A549 (cell line): ENCODE results near the gene TSPEAR. TPM values are rescaled to one million over a fixed set of nuclear protein-coding genes. Genes with fewer than 3 reads are reported as not detected.

ENCODE experiments used
- HOXB5 ChIP-seq: fragments of 250-450 bp; sonication (Bioruptor Pico); IDR thresholded peaks from 2 replicates; pipeline ENCODE4 v1.5.0; 2020; ENCODE audit warnings: mild to moderate bottlenecking, moderate library complexity
- MAZ ChIP-seq: fragments of 150-350 bp; IDR thresholded peaks from 2 replicates; pipeline ENCODE4 v1.6.1; 2014; ENCODE audit warnings: antibody characterized with exemption, low read depth, low read length, borderline replicate concordance
- polyA plus RNA-seq, 4 experiments: library from polyadenylated mRNA; depleted of rRNA in 3 of 4; stranded (reverse); fragments of >200 nt; fragmentation: RNase III in 1 of 4; extraction: RNeasy Plus Mini Kit Qiagen cat#74134 plus additional on column Dnase treatment in 1 of 4; gene quantifications; 2 replicates in 3 of 4; 3 replicates in 1 of 4; pipeline ENCODE4 v1.2.3, GENCODE V29; 2011 to 2017
- small RNA-seq, 6 experiments: library from RNA; depleted of rRNA; stranded (forward); fragments of <200 nt; gene quantifications; one replicate each; pipeline ENCODE3, GENCODE V24; 2012

The TSPEAR gene
- polyA plus RNA-seq, 2 of the 4 experiments (the other 2 are of a cell fraction) = not detected

DNA sequence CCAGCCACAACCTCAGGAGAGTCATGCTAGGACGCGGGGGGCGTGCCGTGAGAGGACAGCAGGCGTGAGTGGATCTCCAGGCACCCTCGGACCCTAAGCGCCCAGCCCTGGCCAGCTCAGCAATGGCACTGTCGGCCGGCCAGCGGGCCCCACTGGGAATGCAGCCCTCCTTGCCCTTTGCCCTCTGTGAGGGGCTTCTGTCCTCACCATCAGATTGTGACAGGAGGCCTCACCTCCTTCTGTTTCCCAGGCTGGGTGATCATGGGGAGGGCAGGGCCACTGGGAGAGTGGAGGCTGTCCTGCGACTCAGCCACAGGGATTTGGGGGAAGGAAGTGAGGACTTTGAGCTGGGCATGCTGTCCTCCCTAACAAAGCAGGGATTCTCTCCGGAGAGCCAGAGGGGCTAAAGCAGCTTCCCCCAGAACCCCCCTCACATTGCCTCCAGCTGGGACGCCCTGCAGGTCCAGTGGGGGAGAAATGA is 262.7 kb downstream of the TSPEAR start (continued):
- TF ChIP-seq HOXB5 (CRISPR knock-in tag) = no peak
- TF ChIP-seq MAZ = no peak

Small RNA genes within 50 kb of the gene (small RNA-seq; reads per million reads assigned to genes)
- gene KRTAP12-6P = 0 reads per million in 6 experiments

Other genes with a start within 250 kb of the TSPEAR start
- gene KRTAP10-1, start 171.4 kb downstream of the TSPEAR start, polyA plus RNA-seq (2011; rRNA removed) = not detected in 2 replicates
- gene KRTAP10-1, start 171.4 kb downstream of the TSPEAR start, polyA plus RNA-seq (2017; fragmentation: RNase III; extraction: RNeasy Plus Mini Kit Qiagen cat#74134 plus additional on column Dnase treatment) = not detected in 3 replicates
- gene KRTAP10-2, start 160.1 kb downstream of the TSPEAR start, polyA plus RNA-seq (2011; rRNA removed) = not detected in 2 replicates
- not detected in 3 replicates for gene KRTAP10-2, start 160.1 kb downstream of the TSPEAR start, polyA plus RNA-seq (2017; fragmentation: RNase III; extraction: RNeasy Plus Mini Kit Qiagen cat#74134 plus additional on column Dnase treatment)
- gene KRTAP10-3, start 152.8 kb downstream of the TSPEAR start, polyA plus RNA-seq (2011; rRNA removed) = not detected in 2 replicates
- gene KRTAP10-3, start 152.8 kb downstream of the TSPEAR start, polyA plus RNA-seq (2017; fragmentation: RNase III; extraction: RNeasy Plus Mini Kit Qiagen cat#74134 plus additional on column Dnase treatment) = not detected in 3 replicates
- gene KRTAP10-4, start 137.8 kb downstream of the TSPEAR start, polyA plus RNA-seq (2011; rRNA removed) = not detected in 2 replicates
- not detected in 3 replicates for gene KRTAP10-4, start 137.8 kb downstream of the TSPEAR start, polyA plus RNA-seq (2017; fragmentation: RNase III; extraction: RNeasy Plus Mini Kit Qiagen cat#74134 plus additional on column Dnase treatment)
- gene KRTAP10-5, start 131.0 kb downstream of the TSPEAR start, polyA plus RNA-seq (2011; rRNA removed) = not detected in 2 replicates
- gene KRTAP10-5, start 131.0 kb downstream of the TSPEAR start, polyA plus RNA-seq (2017; fragmentation: RNase III; extraction: RNeasy Plus Mini Kit Qiagen cat#74134 plus additional on column Dnase treatment) = not detected in 3 replicates
- not detected in 2 replicates for gene KRTAP10-6, start 119.1 kb downstream of the TSPEAR start, polyA plus RNA-seq (2011; rRNA removed)
- gene KRTAP10-6, start 119.1 kb downstream of the TSPEAR start, polyA plus RNA-seq (2017; fragmentation: RNase III; extraction: RNeasy Plus Mini Kit Qiagen cat#74134 plus additional on column Dnase treatment) = not detected in 3 replicates
- not detected in 2 replicates for gene KRTAP10-7, start 111.0 kb downstream of the TSPEAR start, polyA plus RNA-seq (2011; rRNA removed)
- not detected in 3 replicates for gene KRTAP10-7, start 111.0 kb downstream of the TSPEAR start, polyA plus RNA-seq (2017; fragmentation: RNase III; extraction: RNeasy Plus Mini Kit Qiagen cat#74134 plus additional on column Dnase treatment)
- not detected in 2 replicates for gene KRTAP10-8, start 99.5 kb downstream of the TSPEAR start, polyA plus RNA-seq (2011; rRNA removed)
- gene KRTAP10-8, start 99.5 kb downstream of the TSPEAR start, polyA plus RNA-seq (2017; fragmentation: RNase III; extraction: RNeasy Plus Mini Kit Qiagen cat#74134 plus additional on column Dnase treatment) = not detected in 3 replicates
- gene KRTAP10-9, start 84.5 kb downstream of the TSPEAR start, polyA plus RNA-seq (2011; rRNA removed) = not detected in 2 replicates
- not detected in 3 replicates for gene KRTAP10-9, start 84.5 kb downstream of the TSPEAR start, polyA plus RNA-seq (2017; fragmentation: RNase III; extraction: RNeasy Plus Mini Kit Qiagen cat#74134 plus additional on column Dnase treatment)
- gene KRTAP10-10, start 74.2 kb downstream of the TSPEAR start, polyA plus RNA-seq (2011; rRNA removed) = not detected in 2 replicates
- not detected in 3 replicates for gene KRTAP10-10, start 74.2 kb downstream of the TSPEAR start, polyA plus RNA-seq (2017; fragmentation: RNase III; extraction: RNeasy Plus Mini Kit Qiagen cat#74134 plus additional on column Dnase treatment)
- not detected in 2 replicates for gene KRTAP10-11, start 65.2 kb downstream of the TSPEAR start, polyA plus RNA-seq (2011; rRNA removed)
- not detected in 3 replicates for gene KRTAP10-11, start 65.2 kb downstream of the TSPEAR start, polyA plus RNA-seq (2017; fragmentation: RNase III; extraction: RNeasy Plus Mini Kit Qiagen cat#74134 plus additional on column Dnase treatment)
- gene KRTAP12-4, start 56.9 kb downstream of the TSPEAR start, polyA plus RNA-seq (2011; rRNA removed) = not detected in 2 replicates
- gene KRTAP12-4, start 56.9 kb downstream of the TSPEAR start, polyA plus RNA-seq (2017; fragmentation: RNase III; extraction: RNeasy Plus Mini Kit Qiagen cat#74134 plus additional on column Dnase treatment) = not detected in 3 replicates
- not detected in 2 replicates for gene KRTAP12-3, start 53.6 kb downstream of the TSPEAR start, polyA plus RNA-seq (2011; rRNA removed)
- gene KRTAP12-3, start 53.6 kb downstream of the TSPEAR start, polyA plus RNA-seq (2017; fragmentation: RNase III; extraction: RNeasy Plus Mini Kit Qiagen cat#74134 plus additional on column Dnase treatment) = not detected in 3 replicates
- gene KRTAP12-2, start 44.6 kb downstream of the TSPEAR start, polyA plus RNA-seq (2011; rRNA removed) = not detected in 2 replicates
- not detected in 3 replicates for gene KRTAP12-2, start 44.6 kb downstream of the TSPEAR start, polyA plus RNA-seq (2017; fragmentation: RNase III; extraction: RNeasy Plus Mini Kit Qiagen cat#74134 plus additional on column Dnase treatment)
- gene KRTAP12-1, start 29.4 kb downstream of the TSPEAR start, polyA plus RNA-seq (2011; rRNA removed) = not detected in 2 replicates
- gene KRTAP12-1, start 29.4 kb downstream of the TSPEAR start, polyA plus RNA-seq (2017; fragmentation: RNase III; extraction: RNeasy Plus Mini Kit Qiagen cat#74134 plus additional on column Dnase treatment) = not detected in 3 replicates
- not detected in 2 replicates for gene KRTAP10-12, start 14.4 kb downstream of the TSPEAR start, polyA plus RNA-seq (2011; rRNA removed)
- gene KRTAP10-12, start 14.4 kb downstream of the TSPEAR start, polyA plus RNA-seq (2017; fragmentation: RNase III; extraction: RNeasy Plus Mini Kit Qiagen cat#74134 plus additional on column Dnase treatment) = not detected in 3 replicates
- 65.8 and 68.2 TPM in 2 replicates for gene UBE2G2, start 90.2 kb upstream of the TSPEAR start, polyA plus RNA-seq (2011; rRNA removed)
- 56.9 to 63.5 TPM (median 62.7 TPM) in 3 replicates for gene UBE2G2, start 90.2 kb upstream of the TSPEAR start, polyA plus RNA-seq (2017; fragmentation: RNase III; extraction: RNeasy Plus Mini Kit Qiagen cat#74134 plus additional on column Dnase treatment)
- gene SUMO3, start 106.5 kb upstream of the TSPEAR start, polyA plus RNA-seq (2011; rRNA removed) = 77.7 and 110 TPM in 2 replicates
- gene SUMO3, start 106.5 kb upstream of the TSPEAR start, polyA plus RNA-seq (2017; fragmentation: RNase III; extraction: RNeasy Plus Mini Kit Qiagen cat#74134 plus additional on column Dnase treatment) = 69.2 to 79.4 TPM (median 78.4 TPM) in 3 replicates
- 97.6 and 99.4 TPM in 2 replicates for gene PTTG1IP, start 162.1 kb upstream of the TSPEAR start, polyA plus RNA-seq (2011; rRNA removed)
- gene PTTG1IP, start 162.1 kb upstream of the TSPEAR start, polyA plus RNA-seq (2017; fragmentation: RNase III; extraction: RNeasy Plus Mini Kit Qiagen cat#74134 plus additional on column Dnase treatment) = 93.2 to 103 TPM (median 98.7 TPM) in 3 replicates
- gene ITGB2, start 209.3 kb upstream of the TSPEAR start, polyA plus RNA-seq (2011; rRNA removed) = 0.59 and 0.62 TPM in 2 replicates
- 0.34 to 0.54 TPM (median 0.46 TPM) in 3 replicates for gene ITGB2, start 209.3 kb upstream of the TSPEAR start, polyA plus RNA-seq (2017; fragmentation: RNase III; extraction: RNeasy Plus Mini Kit Qiagen cat#74134 plus additional on column Dnase treatment)
- 12.7 and 26.9 TPM in 2 replicates for gene SLX9, start 228.5 kb upstream of the TSPEAR start, polyA plus RNA-seq (2011; rRNA removed)
- gene SLX9, start 228.5 kb upstream of the TSPEAR start, polyA plus RNA-seq (2017; fragmentation: RNase III; extraction: RNeasy Plus Mini Kit Qiagen cat#74134 plus additional on column Dnase treatment) = 40.4 to 43.1 TPM (median 40.6 TPM) in 3 replicates